NCI-H2171 (cell line): ENCODE data around the gene OPALIN.

Experiments
- DNase-seq: peaks from one replicate; lab custom pipeline; 2025; lab: John Stamatoyannopoulos, UW

OPALIN gene

DNA sequence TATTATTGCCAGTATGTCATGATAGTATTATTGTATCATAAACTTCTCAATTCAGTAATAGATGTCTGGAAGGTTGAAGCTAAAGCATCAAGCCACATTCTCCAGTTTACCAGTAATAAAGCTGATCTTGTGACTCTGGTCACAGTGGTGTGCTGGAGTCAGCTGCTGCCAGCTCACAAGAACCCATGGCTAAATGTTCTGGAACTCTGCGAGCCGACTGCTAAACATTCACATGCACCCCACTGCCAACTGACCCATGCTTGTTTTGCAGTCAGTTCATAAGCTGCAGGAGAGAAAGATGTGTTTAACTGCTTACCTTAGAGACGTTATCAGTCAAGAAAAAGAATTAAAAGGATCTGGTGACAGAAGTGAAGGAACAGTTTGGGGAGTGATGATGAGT is 60.4 kb downstream of the OPALIN start:
- DNase-seq: no peak

DNA sequence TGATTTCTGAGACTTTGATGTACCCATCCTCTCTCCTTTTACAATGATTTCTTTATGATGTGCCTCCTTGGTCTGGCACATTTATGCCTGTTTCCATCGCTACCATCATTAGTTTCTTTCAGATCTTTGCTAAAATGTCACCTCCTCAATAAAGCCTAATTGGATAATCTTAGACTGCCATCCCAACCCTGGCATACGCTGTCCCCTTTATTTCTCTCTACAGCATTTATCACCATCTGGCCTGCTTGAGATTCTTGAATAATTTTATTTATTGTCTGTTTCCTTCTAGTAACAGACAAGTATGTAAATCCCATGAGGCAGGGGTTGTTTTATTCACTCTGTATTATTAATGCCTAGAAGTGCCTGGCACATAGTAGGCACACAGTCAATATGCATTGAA is 61.3 kb downstream of the OPALIN start:
- DNase-seq: no peak

DNA sequence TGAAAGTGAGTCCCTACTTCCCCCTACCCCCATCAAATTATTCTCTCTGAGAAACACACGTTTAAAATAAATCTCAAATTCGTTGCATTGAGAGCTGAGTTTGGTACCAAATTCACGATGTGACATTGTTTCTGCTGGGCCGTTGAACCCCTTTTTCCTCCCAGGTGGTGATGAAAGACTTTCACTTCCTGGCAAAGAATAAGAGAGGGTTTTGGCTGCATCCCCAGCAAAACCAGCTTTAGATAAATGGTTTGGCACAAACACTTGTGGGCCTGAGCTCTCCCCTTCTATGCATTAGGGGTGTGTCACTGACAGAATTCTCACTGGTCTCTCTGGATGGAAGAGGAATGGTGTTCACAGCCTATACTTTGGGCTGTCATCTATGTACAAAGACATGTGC is 63.3 kb downstream of the OPALIN start:
- no peak for DNase-seq
